HepG2 (cell line): ENCODE data around the gene TH. TPM values are rescaled to one million over a fixed set of nuclear protein-coding genes. Genes with fewer than 3 reads are reported as not detected.
A peak's percentile ranks its signal among the peaks of the same experiment; 100 is the strongest.

Source experiments
- ARID5B ChIP-seq: IDR thresholded peaks from 2 replicates; pipeline ENCODE4 v1.4.0; 2020; ENCODE audit warnings: mild to moderate bottlenecking, missing genetic modification reagents
- BRCA1 ChIP-seq: sonication (generic); formaldehyde crosslinking; IDR thresholded peaks from 2 replicates; pipeline ENCODE4 v1.4.0; 2020; ENCODE audit warnings: missing genetic modification reagents
- CSRNP2 ChIP-seq: sonication (generic); formaldehyde crosslinking; conservative IDR thresholded peaks from 2 replicates; pipeline ENCODE4 v1.8.0; 2022; ENCODE audit warnings: low read depth, missing genetic modification reagents
- GABPB1 ChIP-seq: IDR thresholded peaks from 2 replicates; pipeline ENCODE4 v1.6.1; 2016; ENCODE audit warnings: mild to moderate bottlenecking, missing genetic modification reagents, moderate library complexity, missing compliant biosample characterization
- GATAD1 ChIP-seq: IDR thresholded peaks from 2 replicates; pipeline ENCODE4 v1.6.1; 2016; ENCODE audit warnings: missing genetic modification reagents, missing compliant biosample characterization
- KAT2B ChIP-seq: fragments of 150-350 bp; IDR thresholded peaks from 2 replicates; pipeline ENCODE4 v1.6.1; 2014; ENCODE audit warnings: low read depth, low read length, borderline replicate concordance
- KAT7 ChIP-seq: IDR thresholded peaks from 2 replicates; pipeline ENCODE4 v1.6.1; 2018; ENCODE audit warnings: borderline replicate concordance, missing compliant biosample characterization
- MTA1 ChIP-seq: sonication (generic); formaldehyde crosslinking; IDR thresholded peaks from 2 replicates; pipeline ENCODE4 v1.4.0; 2020; ENCODE audit warnings: missing genetic modification reagents, mild to moderate bottlenecking, borderline replicate concordance
- PAXIP1 ChIP-seq: sonication (generic); formaldehyde crosslinking; conservative IDR thresholded peaks from 2 replicates; pipeline ENCODE4 v1.4.0; 2020; ENCODE audit warnings: mild to moderate bottlenecking, missing genetic modification reagents, moderate library complexity
- RARG ChIP-seq: sonication (generic); formaldehyde crosslinking; IDR thresholded peaks from 2 replicates; pipeline ENCODE4 v1.4.0; 2020; ENCODE audit warnings: low read depth, mild to moderate bottlenecking, missing genetic modification reagents
- ZKSCAN5 ChIP-seq: sonication (generic); formaldehyde crosslinking; IDR thresholded peaks from 2 replicates; pipeline ENCODE4 v1.5.1; 2020; ENCODE audit warnings: mild to moderate bottlenecking, missing genetic modification reagents
- ZNF263 ChIP-seq: sonication (generic); formaldehyde crosslinking; IDR thresholded peaks from 2 replicates; pipeline ENCODE4 v1.4.0; 2020; ENCODE audit warnings: missing genetic modification reagents
- ZNF296 ChIP-seq: sonication (generic); formaldehyde crosslinking; conservative IDR thresholded peaks from 2 replicates; pipeline ENCODE4 v1.5.0; 2020; ENCODE audit warnings: mild to moderate bottlenecking, missing genetic modification reagents
- ZNF414 ChIP-seq: sonication (generic); formaldehyde crosslinking; IDR thresholded peaks from 2 replicates; pipeline ENCODE4 v1.5.0; 2020; ENCODE audit warnings: missing genetic modification reagents
- ZNF589 ChIP-seq: sonication (generic); formaldehyde crosslinking; conservative IDR thresholded peaks from 2 replicates; pipeline ENCODE4 v1.8.0; 2022; ENCODE audit warnings: mild to moderate bottlenecking, moderate library complexity, missing genetic modification reagents
- polyA plus RNA-seq, 8 experiments: library from polyadenylated mRNA; depleted of rRNA in 3 of 8; stranded (reverse) in 7 of 8; unstranded in 1 of 8; fragments of >200 nt; fragmentation: Illumina TruSeq in 4 of 8; extraction: Trizol in 4 of 8; gene quantifications; 2 replicates each; pipeline versions ENCODE4 v1.2.1 to v1.2.3, GENCODE V29; 2011 to 2016; ENCODE audit warnings: low read depth in 4 of 8, missing spikeins in 1 of 8, mixed read lengths in 1 of 8; ENCODE audit not compliant: insufficient read depth in 1 of 8
- total RNA-seq, 5 experiments: library from RNA; depleted of rRNA; stranded (reverse); fragments of >200 nt; fragmentation: Illumina TruSeq; extraction: Trizol; gene quantifications; 2 replicates each; pipeline ENCODE4 v1.2.3, GENCODE V29; 2016; ENCODE audit warnings: low read depth in 1 of 5

Gene TH
- total and polyA plus RNA-seq, 2 of the 13 experiments (the other 11 are each of a cell fraction or from before 2014, with no cell fraction given) = 0.36 TPM; not detected in 1

GRCh38 chr11:2203440-2204259 is 32.0 kb upstream of the TH start (continued):
- no peak for TF ChIP-seq ZNF414 (CRISPR knock-in tag)
- TF ChIP-seq RARG (CRISPR knock-in tag) = no peak
- no peak for TF ChIP-seq ZNF296 (CRISPR knock-in tag)
- no peak for TF ChIP-seq BRCA1 (CRISPR knock-in tag)
- no peak for TF ChIP-seq GATAD1 (CRISPR knock-in tag)
- no peak for TF ChIP-seq GABPB1 (CRISPR knock-in tag)
- TF ChIP-seq CSRNP2 (CRISPR knock-in tag) = no peak
- no peak for TF ChIP-seq KAT2B
- peak; percentile 78 for TF ChIP-seq PAXIP1 (CRISPR knock-in tag)
- TF ChIP-seq KAT7 = no peak
- TF ChIP-seq MTA1 (CRISPR knock-in tag) = no peak; the same call in 1 of the 2 replicates
- no peak for TF ChIP-seq ZNF589 (CRISPR knock-in tag)
- TF ChIP-seq ZNF263 (CRISPR knock-in tag) = no peak
- TF ChIP-seq ARID5B (CRISPR knock-in tag) = peak; percentile 61
- TF ChIP-seq ZKSCAN5 (CRISPR knock-in tag) = no peak
